HG02870 (cell line): ENCODE results near the gene ALDH1B1.
A peak's percentile ranks its signal among the peaks of the same experiment; 100 is the strongest.
"Not testable (repeated sequence)": the region's sequence is repeated elsewhere in the genome, so short reads cannot be mapped to it uniquely, and the experiment has no call there.

ENCODE experiments used
- ATAC-seq: cut with Tn5 transposase; IDR thresholded peaks from one replicate; pipeline ENCODE4 v1.9.1; 2021; ENCODE audit warnings: mild to moderate bottlenecking, moderate library complexity; ENCODE audit not compliant: unreplicated experiment

Gene ALDH1B1

DNA sequence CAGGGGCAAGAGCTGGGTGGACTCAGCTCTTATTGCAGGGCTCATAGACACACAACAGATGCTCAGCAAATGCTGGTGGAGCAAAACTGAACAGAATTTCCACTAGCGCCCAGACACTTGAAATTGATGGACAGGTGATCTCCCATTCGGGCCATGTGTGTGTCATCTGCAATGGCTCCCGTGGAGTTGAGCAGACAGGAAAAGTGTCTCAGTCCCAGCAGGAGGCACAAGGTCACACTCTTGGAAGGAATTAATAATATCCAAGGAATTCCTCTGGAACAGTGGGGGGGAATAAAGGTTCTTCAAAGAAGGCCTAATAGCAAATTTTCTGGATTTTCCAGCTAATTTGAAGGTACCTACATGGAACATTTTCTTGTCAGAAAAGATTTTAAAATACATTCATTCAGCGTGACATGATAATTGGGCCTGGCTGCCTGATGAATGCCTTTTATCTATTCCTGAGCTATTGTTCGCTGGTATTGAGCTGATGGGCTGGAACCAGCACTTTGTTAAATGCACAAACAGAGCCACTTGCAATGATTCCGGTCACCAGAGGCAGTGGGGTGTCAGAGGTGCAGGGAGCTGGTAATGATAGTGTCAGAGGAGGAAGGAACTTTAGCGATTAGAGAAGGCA lies 31.5 kb upstream of the ALDH1B1 start:
- no peak for ATAC-seq

DNA sequence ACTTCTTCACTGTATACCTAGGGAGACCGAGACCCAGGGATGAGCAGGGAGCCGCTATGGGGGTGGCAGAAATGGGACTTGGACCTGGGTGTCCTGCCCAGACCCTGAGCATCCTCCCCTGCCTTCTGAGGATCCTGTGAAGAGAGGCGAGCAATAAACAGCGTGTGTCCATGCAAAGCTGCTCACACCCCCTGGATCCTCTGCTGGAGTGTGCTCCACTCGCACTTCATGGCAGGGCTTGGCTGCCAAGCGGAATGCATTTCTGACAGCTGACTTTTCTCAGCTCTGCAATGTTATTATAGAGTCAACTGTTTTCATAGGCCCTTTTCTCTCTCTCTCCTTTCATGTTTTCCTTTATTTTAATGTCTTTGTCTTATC lies 31.0 kb upstream of the ALDH1B1 start:
- no peak for ATAC-seq

DNA sequence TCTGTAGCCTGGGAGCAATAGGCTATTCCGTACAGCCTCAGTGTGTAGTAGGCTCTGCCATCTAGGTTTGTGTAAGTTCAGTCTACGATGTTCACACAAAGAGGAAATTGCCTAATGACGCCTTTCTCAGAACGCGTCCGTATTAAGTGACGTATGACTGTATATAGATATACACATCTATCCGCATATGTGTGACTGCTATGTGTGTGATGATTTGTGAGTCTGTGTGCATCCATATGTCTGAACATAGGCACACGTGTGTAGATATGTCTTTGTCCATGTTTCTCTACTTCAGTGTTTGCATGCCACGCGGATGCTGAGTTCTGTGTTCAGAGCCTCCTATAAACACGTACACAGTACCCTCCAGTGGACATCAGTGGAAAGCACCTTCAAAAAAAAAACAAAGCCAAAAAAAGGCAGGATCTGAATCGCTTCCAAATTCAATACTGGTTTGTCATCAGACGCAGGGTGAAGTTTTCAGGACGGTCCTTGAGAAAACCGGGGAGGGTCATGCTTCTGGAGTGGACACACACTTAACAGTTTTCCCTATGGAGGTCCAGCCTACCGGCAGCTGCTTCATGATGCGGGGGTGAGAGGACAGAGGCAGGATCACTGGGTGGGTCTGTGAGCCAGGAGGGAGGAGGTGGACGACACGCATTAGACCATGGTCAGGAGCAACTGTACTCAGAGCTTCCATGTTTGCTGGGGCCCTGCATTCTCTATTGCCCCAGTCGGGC lies 29.5 kb upstream of the ALDH1B1 start:
- peak; percentile 62 for ATAC-seq

DNA sequence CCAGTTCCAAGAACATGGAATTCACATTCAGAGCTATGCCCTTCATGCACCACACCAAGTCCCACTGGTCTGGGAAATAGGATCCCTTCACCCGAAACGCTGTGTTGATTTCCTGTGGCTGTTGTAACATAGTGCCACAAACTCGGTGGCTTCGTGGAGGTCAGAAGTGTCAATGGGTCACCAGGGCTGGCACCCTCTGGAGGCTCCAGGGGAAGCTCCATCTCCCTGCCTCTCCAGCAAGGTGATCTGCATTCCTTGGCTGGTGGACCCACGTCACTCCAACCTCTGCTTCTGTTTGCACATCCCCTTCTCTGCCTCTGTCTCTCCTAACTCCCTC lies 28.9 kb upstream of the ALDH1B1 start:
- ATAC-seq = no peak

DNA sequence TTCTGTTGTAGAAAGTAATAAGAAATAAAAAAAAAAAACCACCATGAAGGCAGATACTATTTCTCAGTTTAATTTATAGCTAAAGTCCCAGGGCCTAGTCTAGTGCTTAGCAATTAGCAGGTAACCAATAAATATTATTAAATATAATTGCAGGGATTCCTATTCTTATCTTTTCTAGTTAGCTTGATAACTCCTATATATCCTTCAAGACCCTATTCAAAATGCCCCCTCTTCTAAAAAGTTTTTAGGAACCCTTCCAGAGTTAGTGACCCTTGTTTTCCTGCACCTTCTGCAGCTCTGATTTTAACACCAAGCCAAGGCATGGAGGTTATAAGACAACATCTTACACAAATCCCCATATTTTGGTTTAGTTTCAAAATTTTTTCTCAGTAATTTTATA lies 24.6 kb upstream of the ALDH1B1 start:
- ATAC-seq = no peak

DNA sequence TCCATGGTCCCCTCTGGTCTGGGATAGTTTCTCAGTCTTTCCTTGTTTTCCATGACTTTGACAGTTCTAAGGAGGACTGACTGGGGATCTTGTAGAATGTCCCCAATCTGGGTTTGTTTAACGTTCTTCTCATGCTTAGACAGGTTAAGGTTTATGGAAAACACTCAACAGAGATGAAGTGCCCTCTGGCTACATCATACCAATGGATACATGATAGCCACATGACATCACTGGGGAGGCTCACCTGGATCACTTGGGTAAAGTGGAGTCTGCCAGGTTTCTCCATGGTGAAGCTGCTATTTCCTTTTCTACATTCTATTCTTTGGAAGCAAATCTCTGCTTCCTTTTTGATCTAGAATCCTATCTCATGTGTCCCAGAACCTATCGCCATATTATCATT lies 23.8 kb upstream of the ALDH1B1 start:
- ATAC-seq = no peak

DNA sequence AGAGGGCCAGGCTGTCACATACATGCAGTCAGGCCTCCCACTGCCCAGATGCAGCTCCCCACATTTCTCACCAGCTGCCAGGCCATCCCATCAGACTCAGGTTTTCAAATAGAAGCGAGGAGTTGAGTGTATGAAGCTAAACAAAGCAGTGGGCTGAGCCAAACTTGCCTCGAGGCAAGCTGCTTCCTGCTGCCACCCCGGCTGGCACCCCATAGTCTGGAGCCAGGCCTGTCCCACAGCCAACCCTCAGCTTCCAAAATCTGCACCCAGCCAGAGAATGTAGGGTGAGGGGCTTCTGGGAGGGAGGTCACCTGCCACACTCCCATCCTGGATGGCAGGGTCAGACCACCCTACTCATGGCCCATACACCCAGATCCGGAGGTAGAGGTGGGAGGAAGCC lies 22.3 kb upstream of the ALDH1B1 start:
- ATAC-seq = no peak

DNA sequence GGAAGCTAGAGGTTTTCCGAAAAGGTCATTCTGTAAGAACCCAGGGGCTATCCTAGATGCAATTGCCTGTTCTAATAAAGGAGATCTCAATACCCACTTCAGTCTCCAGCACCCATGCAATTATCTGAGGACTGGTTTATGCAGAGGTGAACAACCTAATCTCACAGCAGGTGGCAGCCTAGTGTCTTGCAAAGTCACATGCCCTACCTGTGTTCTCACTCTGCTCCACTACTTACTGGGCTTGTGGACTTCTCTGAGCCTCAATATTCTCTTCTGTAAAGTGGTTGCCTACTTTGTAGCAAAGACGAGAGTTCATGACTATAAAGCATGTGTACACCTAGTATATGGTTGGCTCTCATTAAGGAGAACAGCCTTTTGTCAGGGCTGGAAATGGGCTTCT lies 21.0 kb upstream of the ALDH1B1 start:
- peak; percentile 86 for ATAC-seq

DNA sequence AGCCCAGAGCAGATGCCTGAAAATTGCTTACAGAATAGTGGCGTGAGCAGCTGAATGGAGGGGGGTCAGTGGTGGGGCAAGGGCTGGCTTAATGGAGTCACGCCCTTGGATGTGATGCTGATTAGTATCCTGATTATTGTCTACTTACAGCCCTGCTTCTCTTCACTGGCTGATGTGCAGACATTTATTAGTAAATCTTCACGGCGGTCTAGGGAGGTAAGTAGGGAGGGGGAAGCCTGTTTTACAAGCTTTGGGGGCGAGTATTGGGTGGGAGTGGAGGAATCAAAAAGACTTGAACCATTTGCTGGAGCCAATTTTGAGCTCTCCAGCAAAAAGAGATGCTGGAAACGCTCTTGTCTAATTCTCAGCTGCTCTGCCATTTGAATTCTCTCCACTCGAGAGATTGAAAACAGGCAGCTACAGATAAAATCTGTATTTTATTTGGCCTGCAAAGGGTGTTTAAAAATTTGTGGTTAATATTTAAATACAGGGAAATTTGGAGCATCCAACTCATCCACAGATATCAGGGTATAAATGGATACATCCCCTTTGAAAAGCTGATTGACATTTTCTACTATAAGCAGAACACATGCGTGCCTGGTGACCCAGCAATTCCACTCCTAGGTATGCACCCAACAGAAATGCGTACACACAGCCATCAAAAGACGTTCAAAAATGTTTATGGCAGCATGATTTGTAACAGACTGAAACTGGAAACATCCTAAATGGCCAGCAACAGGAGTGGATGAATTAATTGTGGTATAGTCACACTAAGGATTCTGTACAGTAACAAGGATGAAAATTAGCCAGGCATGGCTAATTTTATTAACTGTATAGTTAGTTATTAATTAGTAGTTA lies 19.5 kb upstream of the ALDH1B1 start:
- no peak for ATAC-seq

DNA sequence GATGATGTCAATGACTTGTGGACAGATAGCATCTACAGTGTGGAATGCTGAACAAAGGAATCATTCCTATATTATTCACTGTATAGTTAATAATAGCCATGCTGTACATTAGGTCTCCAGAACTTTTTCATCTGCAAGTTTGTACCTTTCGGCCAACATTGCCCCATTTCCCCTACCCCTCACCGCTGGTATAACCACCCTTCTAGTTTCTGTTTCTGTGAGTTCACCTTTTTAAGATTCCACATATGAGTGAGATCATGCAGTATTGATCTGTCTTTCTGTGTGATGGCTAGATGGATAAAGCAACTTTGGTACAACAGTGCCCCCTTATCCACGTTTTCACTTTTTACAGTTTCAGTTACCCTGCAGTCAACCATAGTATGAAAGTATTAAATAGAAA lies 18.8 kb upstream of the ALDH1B1 start:
- ATAC-seq = no peak

DNA sequence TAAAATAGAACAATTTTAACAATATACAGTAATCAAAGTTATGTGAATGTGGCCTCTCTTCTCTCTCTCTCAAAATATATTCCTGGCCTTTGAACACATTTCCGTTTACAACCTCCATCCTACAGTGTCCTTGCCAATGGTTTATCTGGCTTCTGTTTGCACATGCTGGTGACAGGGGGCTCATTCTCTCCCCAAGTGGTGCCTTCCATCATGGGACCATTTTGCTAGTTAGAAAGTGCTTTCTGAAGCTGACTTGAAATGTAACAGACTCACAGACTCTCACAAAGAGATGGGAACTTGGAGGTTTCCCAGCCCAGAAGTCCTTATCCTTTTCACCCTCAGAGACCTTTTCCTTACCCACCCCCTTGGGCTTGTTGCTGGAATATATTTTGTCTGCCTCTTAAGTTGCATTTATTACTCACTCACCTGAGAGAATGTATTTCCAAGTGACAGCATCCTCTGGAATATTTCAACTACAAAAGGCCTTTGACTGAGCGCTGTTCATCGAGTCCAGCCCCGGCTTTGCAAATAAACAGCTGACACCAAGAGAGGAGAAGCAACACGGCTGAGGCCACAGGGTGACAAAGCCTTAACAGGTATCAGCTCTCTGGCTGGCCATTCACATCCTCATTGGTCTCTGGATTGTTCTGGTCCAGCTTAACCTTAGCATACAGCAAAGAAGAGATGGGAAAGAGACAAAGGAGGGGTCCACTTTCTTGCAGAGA lies 17.5 kb upstream of the ALDH1B1 start:
- no peak for ATAC-seq

DNA sequence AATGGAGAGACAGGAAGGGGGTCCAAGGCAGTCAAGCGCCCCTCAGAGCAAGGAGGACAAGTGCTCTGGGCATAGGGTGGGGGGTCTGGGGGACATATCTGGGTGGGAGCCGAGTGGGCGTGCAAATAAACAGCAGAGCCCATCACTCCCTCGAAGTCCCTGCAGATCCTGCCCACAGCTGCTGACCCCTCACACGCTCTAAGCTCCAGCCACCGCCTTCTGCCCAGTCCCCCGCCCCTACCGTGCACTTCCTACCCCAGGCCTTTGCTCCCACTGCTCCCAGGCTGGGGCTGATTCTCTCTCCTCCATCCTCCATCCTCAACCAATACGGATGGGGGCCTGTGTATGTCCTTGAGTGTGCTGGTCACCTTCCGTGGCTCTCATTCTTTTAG lies 16.9 kb upstream of the ALDH1B1 start:
- no peak for ATAC-seq

DNA sequence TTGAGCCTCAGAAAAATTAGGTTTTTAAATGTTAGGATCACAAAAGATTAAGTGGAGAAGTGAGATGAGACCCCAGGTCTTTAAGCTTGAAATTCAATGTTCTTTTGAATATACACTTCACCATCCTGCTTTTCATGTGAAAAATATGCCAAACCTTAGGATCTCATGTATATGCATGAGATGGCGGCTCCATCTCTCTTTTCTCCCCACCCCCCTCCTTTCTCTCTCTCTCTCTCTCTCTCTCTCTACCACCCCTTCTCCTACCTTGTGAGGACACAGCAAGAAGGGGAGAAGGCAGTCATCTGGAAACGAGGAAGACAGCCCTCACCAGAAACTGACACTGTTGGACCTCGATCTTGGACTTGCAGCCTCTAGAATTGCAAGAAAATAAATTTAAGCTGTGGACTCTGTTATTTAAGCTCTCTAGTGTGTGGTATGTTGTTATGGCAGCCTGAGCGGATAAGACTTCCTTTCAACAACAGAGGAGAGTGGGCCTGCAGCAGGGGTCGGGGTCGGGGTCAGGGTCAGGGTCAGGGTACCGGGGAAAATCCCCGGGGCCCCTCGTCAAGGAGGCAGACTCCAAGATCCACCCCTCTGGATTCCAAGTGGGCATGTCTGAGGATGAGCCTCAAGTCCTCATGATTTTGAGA lies 16.4 kb upstream of the ALDH1B1 start:
- no peak for ATAC-seq

DNA sequence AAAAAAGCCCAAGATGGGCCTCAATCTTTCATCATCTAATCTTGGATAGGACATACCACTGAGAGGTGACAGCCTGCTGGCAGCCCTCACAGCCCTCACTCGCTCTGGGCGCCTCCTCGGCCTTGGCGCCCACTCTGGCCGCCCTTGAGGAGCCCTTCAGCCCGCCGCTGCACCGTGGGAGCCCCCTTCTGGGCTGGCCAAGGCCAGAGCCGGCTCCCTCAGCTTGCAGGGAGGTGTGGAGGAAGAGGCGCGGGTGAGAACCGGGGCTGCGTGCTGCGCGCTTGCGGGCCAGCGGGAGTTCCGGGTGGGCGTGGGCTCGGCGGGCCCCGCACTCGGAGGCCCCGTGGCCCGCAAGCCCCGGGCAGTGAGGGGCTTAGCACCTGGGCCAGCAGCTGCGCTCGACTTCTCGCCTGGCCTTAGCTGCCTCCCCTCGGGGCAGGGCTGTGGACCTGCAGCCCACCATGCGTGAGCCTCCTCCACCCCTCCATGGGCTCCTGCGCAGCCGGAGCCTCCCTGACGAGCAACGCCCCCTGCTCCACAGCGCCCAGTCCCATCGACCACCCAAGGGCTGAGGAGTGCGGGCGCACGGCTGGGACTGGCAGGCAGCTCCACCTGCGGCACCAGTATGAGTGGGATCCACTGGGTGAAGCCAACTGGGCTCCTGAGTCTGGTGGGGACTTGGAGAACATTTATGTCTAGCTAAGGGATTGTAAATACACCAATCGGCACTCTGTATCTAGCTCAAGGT lies 15.0 kb upstream of the ALDH1B1 start:
- not testable (repeated sequence) for ATAC-seq

DNA sequence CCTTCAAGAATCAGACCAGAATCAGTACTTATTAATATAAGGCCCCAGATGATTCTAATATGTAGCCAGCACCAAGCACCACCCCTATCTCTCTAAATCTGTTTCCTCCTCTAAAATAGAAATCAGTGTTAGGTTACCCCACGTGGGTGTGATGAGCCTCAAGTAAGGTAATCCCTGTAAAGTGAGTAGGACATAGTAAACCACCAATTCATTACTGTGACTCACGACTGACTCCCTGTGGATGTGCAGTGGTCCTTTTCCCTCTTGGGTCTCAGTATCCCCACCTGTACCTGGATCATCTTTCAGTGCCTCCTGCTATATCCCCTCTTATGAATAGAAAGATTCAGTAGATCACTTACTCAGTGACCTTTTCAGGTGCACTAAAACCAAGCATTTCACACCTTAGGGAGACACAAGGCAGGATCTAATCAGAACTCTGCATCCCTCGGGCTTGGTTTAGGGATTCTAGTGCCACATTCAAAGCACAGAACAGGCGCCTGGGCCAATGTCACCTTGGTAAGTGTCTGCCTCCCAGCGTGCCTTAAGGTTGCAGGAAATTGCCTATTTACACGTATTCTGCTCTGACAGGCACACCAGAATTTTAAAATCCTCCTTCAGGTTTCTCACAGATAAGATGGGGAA lies 12.2 kb upstream of the ALDH1B1 start:
- ATAC-seq = no peak

DNA sequence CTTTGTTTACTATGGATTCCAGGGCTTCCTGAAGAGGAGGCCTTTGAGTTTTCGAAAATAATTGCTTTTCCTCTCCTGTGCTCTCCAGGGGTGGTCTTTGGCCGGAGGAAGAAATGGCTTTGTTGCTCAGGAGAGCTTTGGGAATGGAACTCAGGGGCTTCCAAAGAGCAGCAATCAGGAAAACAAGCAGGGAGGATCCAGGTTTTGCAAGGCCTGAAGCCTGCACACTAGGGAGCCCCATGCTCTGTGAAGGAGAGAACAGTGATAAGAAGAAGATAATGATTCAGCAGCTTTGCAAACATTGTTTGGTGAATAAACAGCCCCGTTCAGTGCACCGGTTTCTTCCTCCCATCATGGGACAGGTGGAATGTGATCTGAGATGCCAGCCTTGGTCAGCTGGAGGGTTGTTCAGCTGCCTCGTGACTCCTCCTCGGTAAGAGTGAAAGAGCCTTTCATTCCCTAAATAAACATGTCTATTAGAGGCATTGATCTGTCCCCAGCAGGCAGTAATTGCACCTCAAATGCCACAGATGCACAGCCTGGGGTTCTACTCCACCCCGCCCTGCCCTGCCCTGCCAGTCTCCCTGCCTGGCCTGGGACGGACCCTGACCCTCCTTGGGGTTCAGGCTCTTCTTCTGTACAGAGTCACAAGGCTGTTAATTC lies 11.5 kb upstream of the ALDH1B1 start:
- no peak for ATAC-seq

DNA sequence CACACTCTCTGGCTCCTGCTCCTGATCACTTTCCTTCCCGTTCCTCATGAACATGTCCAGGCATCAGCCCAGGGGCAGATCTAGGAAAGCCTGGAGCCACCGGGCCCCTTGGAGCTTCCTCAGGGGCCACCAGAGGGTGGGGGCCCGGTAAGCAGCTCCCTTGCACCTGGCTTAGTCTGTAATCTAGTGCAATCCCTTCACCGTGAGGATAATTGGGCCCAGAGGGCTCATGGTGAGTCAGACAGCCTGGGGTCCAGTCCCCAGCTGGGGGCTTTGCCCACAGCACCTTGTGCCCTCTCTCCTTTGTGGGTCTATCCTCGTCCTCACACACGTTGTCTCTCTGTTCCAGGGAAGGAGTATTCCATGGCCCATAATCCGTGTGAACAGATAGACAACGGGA lies 10.4 kb upstream of the ALDH1B1 start:
- no peak for ATAC-seq

DNA sequence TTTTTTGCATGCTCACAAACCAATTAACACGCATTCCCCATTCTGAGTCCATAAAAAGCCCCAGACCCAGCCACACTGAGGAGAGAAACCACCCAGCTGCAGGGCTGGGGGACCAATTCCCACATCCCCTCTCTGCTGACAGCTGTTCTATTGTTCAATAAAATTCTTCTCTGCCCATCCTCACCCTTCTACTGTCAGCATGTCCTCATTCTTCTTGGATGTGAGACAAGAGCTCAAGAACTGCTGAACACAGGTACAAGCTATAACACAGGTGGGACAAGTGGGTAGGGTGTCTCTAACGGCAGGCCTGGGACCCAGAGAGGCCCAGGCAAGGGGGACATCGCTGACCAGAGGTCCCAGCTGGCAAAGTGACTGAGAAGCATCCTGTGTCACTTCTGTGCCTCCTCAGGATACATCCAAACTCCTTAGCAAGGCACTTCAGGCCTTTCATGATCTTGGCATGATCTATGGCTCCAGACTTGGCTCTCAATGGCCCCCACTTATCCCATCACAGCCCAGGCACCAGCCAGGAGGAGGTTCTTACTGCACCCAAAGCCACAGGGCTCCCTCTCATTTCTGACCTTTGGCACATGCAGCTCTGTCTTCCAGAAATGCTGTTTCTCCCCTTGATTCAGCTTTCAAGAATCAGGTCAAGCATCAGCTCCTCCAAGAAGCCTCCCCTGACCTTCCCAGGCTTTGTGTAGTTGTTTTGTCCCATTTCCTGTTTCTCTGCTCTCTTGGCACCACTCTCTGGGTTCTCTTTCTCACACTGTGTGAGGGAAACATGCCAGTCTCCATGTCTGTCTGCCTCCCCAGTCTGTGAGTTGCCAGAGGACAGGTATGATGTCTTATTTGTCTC lies 7.3 kb upstream of the ALDH1B1 start:
- ATAC-seq = no peak
